Brain pericyte (primary cell): ENCODE results near the gene CERCAM.

Experiments used
- DNase-seq: peaks from one replicate; pipeline ENCODE4 v3.0.0-alpha.2; 2012; ENCODE audit warnings: low read depth, low spot score

Gene CERCAM

DNA sequence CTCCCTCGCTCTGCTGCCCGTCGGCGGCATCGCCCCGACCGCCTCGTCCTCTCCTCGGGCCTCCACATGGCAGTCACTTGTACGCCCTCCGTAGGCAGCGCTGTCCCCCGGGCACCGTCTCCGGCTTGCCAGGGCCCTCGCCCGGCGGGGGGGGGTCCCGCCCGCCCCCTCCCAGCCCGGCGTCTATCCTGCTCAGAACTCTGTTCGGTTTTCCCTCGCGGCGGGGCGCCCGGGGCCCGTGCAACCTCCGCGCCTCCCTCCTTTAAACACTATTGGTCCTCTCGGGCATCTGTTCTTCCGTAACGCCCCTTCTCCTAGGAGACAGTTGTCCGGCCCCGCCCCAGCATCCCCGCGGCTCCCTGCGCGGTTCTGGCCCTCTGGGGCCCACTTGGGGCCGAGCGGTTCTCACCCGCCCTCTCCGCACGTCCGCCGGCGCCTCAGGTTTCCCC, 36.0 kb downstream of the CERCAM start:
- no peak for DNase-seq

DNA sequence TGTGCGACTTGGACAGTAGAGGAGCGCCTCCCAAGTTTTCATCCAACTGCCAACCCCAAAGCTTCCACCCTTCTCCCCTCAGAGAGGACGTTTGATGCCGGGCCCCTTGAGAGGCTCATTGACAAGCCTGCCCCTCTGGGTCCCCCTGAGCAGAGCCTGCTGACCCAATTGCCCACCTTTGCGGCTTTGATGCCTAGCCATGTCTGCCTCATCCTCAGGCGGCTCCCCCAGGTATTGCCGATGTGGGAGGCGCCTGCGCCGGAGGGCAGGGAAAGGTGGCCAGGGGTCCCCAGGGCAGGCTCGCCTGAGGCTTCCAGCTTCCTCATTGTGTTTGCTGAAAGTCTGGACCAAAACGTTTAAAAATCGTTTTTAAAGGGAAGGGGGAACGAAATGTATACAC, 36.5 kb downstream of the CERCAM start:
- no peak for DNase-seq

DNA sequence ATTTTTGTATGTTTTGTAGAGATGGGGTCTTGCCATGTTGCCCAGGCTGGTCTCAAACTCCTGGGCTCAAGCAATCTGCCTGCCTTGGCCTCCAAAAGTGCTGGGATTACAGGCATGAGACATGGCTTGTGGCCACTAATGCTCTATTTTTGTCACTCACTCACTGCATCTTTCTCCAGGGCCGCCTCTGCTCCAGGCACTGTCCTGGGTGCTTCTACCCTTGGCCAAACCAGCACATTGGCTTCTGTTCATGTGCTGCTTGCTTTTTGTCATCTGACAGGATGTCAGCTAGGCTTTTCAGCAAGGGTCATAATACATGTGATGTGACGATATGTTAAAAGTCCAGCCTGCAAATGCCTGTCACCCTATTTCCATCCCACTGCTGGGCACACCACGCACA, 38.4 kb downstream of the CERCAM start:
- DNase-seq, result no peak

DNA sequence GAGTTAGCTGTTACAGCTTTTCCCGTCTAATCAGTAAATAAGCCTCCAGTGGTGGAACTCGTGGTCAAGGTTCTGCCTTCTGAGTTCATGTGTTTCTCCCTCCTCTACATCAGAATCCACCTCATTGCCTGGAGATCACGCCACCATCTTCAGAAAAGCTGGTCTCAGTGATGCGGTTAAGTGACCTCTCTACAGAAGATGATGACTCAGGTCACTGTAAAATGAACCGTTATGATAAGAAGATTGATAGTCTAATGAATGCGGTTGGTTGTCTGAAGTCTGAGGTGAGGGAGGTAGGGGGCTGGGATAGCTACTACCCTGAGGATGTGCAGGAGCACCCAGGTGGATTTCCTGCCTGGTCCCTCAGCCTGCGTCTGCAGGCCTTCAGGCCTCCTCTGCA, 48.4 kb downstream of the CERCAM start:
- DNase-seq, result no peak

DNA sequence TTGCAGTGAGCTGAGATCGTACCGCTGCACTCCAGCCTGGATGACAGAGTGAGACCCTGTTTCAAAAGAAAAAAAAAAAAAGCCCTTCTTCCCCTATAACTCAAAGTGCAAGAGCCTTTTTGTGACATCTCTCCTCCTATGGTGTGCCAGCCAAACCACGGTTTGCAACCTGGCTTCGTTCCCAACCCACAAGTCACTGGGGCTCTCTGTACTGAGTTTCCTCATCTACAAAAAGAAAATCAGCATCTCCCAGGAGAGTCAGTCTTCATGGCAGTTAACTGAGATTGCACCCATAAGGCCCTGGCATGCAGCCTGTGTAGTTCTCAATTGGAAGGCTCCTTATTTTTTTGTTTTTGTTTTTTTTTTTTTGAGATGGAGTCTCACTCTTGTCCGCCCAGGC, 49.9 kb downstream of the CERCAM start:
- no peak for DNase-seq

DNA sequence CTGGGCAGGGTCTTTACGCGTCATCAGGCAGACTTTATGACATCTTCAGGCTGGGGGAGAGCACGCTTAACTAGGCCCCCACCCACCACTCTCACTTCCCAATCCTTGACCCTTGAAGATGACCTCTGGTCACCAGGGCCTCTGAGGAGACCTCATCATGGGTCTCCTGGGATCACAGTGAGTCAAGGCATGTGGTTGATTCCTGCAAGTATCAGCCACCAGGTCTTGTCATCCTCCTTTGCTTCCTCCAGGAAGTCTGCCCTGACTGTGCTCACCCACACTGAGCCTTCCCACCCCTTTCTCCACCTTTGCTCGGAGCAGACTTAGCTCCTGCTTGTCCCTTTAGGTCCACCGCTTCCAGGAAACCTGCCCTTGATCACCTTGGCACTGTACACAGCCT, 52.4 kb downstream of the CERCAM start:
- no peak for DNase-seq

DNA sequence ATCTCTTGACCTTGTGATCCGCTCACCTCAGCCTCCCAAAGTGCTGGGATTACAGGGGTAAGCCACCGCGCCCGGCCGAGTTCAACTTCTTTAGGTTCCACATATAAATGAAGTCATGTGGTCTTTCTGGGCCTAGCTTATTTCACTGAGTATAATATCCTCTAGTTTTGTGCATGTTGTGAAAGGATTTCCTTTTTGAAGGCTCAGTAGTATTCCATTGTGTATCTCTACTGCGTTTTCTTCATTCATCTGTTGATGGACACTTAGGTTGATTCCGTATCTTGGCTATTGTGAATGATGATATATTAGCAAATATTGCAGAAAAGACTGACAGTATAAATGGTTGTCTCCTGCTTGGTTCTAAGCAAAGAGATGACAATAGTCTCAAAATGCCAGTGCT, 55.2 kb downstream of the CERCAM start:
- DNase-seq, result no peak

DNA sequence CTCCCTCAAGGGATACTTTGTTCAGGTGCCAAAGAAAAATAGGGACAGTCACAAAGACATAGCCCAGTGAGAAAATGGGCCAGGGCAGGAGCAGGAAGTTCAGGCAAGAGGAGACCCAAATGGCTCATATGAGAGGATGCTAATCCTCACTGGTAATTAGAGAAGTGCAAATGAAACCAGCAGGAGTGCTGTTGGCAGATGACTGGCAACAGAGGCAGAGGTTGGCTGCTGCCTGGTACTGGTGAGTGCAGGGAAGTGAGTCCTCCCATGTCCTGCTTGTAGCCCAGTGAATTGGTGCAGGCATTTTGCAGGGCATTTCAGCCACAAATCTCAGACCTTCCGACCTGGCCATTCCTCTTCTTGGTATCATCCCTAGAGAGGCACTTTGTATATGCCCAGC, 58.6 kb downstream of the CERCAM start:
- DNase-seq, result no peak

DNA sequence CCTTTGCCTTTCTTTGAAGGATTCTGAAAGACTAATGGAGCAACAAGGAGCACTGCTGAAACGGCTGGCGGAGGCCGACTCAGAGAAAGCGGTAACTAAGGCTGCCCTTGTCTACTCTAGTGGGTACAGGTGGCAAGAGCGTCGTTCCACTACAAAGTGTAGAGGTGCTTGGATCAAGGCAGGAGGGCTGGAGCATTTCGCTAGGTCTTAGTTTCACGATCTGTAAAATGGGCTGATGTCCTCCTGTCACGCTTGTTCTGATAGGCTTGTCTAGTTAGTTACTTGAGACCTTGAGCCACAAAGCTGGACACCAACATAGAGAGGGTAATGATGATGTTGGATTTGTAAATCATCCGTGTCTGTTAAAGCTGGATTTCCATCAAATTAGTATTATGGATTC, 60.9 kb downstream of the CERCAM start:
- DNase-seq, result no peak

DNA sequence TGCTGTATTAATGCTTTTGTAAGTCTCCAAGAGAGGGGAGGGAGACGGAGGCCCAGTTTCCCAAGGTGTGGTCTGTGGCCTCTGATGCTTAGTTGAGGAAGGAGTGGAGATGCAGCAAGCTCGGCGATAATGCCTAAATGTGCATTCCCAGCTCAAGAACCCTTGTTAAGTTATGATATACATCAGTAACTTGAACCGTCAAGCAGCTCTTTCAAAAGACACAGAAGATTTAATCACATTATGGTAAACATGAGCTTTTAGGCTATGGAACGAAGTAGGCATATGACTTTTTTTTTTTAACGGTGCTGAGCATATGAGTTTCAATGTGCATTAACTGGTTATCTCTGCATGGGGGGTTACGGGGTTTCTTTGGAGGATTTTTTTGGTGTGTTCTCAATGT, 61.5 kb downstream of the CERCAM start:
- no peak for DNase-seq

DNA sequence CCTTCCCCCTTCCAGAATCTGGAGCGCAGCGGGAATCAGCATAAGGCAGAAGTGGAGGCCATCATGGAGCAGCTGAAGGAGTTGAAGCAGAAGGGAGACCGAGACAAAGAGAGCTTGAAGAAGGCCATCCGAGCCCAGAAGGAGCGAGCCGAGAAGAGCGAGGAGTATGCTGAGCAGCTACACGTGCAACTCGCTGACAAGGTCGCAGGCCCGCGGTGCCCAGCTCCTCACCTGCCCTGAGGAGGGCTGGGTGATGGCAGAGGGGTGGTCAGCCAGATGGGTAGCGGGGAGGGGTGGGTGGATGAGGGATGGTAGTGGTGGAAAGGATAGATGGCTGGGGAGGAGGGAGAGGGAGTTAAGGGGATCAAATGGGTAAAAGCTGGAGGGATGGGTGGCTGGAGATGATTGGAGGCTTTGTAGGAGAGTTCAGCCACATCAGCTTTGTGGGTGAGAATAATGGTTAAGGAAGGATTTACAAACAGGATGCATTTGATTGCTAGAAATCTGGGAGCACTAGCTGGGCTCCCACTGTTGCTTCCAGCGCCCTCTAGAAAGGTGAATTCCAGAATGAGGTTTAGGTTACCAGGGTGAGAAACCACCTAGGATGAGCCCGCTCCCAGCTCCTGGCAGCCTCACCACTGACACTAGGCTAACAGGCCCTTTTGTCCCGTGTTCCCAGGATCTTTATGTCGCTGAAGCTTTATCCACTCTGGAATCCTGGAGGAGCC, 64.2 kb downstream of the CERCAM start:
- DNase-seq, result no peak

DNA sequence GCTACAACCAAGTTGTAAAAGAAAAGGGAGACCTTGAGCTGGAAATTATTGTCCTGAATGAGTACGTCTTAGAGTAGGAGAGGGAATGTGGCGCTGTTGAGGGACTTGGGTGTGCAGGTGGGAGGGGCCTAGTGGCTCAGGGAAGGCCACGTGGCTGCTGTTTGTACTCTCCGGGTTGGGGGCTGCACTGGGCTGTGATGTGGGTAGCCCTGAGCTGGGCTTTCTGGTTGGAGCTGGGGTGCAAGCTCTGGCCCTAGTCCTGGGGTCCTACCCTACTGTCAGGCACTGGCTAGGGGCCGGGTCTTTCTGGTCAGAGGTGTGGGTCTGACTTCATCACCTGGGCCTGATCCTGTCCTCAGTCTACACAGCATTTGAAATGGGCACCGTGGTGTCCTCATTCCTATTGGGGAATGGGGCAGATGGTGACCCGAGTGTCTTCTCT, 64.8 kb downstream of the CERCAM start:
- no peak for DNase-seq

DNA sequence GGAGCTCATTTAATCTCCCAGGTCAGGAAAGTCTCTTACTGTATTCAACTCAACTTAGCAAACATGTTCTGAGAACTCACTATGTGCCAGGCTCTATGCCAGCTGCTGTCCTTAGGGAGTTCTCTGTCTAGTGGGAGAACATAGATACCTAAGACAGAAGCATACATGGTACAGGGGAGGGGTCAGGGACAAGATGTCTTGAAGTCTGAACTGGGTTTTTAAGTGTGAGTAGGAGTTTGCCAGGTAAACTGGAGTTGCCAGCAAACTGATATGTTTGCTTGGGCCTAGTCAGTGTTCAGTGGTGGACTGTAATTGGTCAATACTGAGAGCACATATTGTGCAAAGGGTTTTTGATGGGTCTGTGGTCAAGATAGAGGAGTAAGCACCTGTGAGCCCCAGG, 65.5 kb downstream of the CERCAM start:
- no peak for DNase-seq
